HCT116 (cell line): ENCODE data around the gene PGM2. TPM values are rescaled to one million over a fixed set of nuclear protein-coding genes. Genes with fewer than 3 reads are reported as not detected.

ENCODE experiments used
- total RNA-seq: library from RNA; stranded (reverse); gene quantifications from one replicate; pipeline ENCODE4 v1.2.1, GENCODE V29; 2021; ENCODE audit not compliant: unreplicated experiment

PGM2 gene
- total RNA-seq, 1 experiment from 2014 or later, result 48.6 TPM

Other genes with a start within 250 kb of the PGM2 start
- 30.2 TPM for gene RELL1, start 140.3 kb upstream of the PGM2 start, total RNA-seq
- gene TBC1D1, start 64.4 kb downstream of the PGM2 start, total RNA-seq, result 82.7 TPM
- gene PTTG2, start 133.7 kb downstream of the PGM2 start, total RNA-seq, result not detected